Mammary epithelial cell (primary cell): ENCODE measurements around the gene SOX4.

ENCODE experiments used
- CTCF ChIP-seq, 2 donors: IDR thresholded peaks in 1 of 2; conservative IDR thresholded peaks in 1 of 2; 2 replicates each; pipeline ENCODE4 v1.5.1; 2011 to 2012; ENCODE audit warnings: inconsistent platforms in 2 of 2, low read length in 2 of 2, mild to moderate bottlenecking in 2 of 2, control low read depth in 1 of 2, low read depth in 1 of 2; ENCODE audit not compliant: insufficient read depth in 1 of 2; ENCODE audit errors: extremely low read depth in 1 of 2
- EZH2 ChIP-seq: IDR thresholded peaks from 2 replicates; pipeline ENCODE4 v1.6.1; 2012; ENCODE audit warnings: low read length, inconsistent platforms, borderline replicate concordance

GRCh38 chr6:21594416-21595281 is 1.1 kb downstream of the SOX4 start:
- TF ChIP-seq CTCF (conservative IDR thresholded peaks at IDR 0.05 in 1 of 2, IDR thresholded peaks at IDR 0.05 in 1 of 2; ENCODE audit: extremely low read depth in 1 of 2, insufficient read depth in 1 of 2, low read depth in 1 of 2, low read length in 2 of 2) (no peak), EZH2 (no peak)
